ENCODE results near the gene GRB7.

The GRB7 gene

GRCh38 chr17:39765766-39766165, 28.0 kb downstream of the GRB7 start:
- no peak for DNase-seq (ENCODE audit: extremely low read depth in 1 of 2, low read depth in 1 of 2)

- no peak for DNase-seq (ENCODE audit: extremely low read depth in 1 of 2, low read depth in 1 of 2)
Measured at GRCh38 chr17:39767147-39767546, 29.4 kb downstream of the GRB7 start.

GRCh38 chr17:39769974-39770587, 32.3 kb downstream of the GRB7 start:
- DNase-seq (ENCODE audit: extremely low read depth in 1 of 2, low read depth in 1 of 2), result peak; percentile 39 to 66

GRCh38 chr17:39772415-39772814, 34.7 kb downstream of the GRB7 start:
- DNase-seq (ENCODE audit: extremely low read depth in 1 of 2, low read depth in 1 of 2), result no peak

- DNase-seq (ENCODE audit: extremely low read depth in 1 of 2, low read depth in 1 of 2), result no peak
Measured at GRCh38 chr17:39772987-39773934, 35.5 kb downstream of the GRB7 start.

GRCh38 chr17:39774047-39774446, 36.3 kb downstream of the GRB7 start:
- no peak for DNase-seq (ENCODE audit: extremely low read depth in 1 of 2, low read depth in 1 of 2)

GRCh38 chr17:39775031-39775430, 37.3 kb downstream of the GRB7 start:
- no peak for DNase-seq (ENCODE audit: extremely low read depth in 1 of 2, low read depth in 1 of 2)

- no peak for DNase-seq (ENCODE audit: extremely low read depth in 1 of 2, low read depth in 1 of 2)
Measured at GRCh38 chr17:39776252-39776651, 38.5 kb downstream of the GRB7 start.

- DNase-seq (ENCODE audit: extremely low read depth in 1 of 2, low read depth in 1 of 2), result no peak
Measured at GRCh38 chr17:39777534-39778365, 40.0 kb downstream of the GRB7 start.

- DNase-seq (ENCODE audit: extremely low read depth in 1 of 2, low read depth in 1 of 2), result no peak
Measured at GRCh38 chr17:39781031-39781860, 43.5 kb downstream of the GRB7 start.

- DNase-seq (ENCODE audit: extremely low read depth in 1 of 2, low read depth in 1 of 2), result no peak
Measured at GRCh38 chr17:39781861-39782213, 44.1 kb downstream of the GRB7 start.

- DNase-seq (ENCODE audit: extremely low read depth in 1 of 2, low read depth in 1 of 2), result no peak
Measured at GRCh38 chr17:39782481-39782880, 44.7 kb downstream of the GRB7 start.

- no peak for DNase-seq (ENCODE audit: extremely low read depth in 1 of 2, low read depth in 1 of 2)
Measured at GRCh38 chr17:39782980-39783379, 45.2 kb downstream of the GRB7 start.

GRCh38 chr17:39787041-39787440, 49.3 kb downstream of the GRB7 start:
- no peak for DNase-seq (ENCODE audit: extremely low read depth in 1 of 2, low read depth in 1 of 2)

- DNase-seq (ENCODE audit: extremely low read depth in 1 of 2, low read depth in 1 of 2), result no peak
Measured at GRCh38 chr17:39787743-39788484, 50.2 kb downstream of the GRB7 start.

GRCh38 chr17:39791111-39791992, 53.6 kb downstream of the GRB7 start:
- DNase-seq (ENCODE audit: extremely low read depth in 1 of 2, low read depth in 1 of 2), result peak in 1 of 2 donors; percentile 48

- DNase-seq (ENCODE audit: extremely low read depth in 1 of 2, low read depth in 1 of 2), result no peak
Measured at GRCh38 chr17:39792526-39793221, 54.9 kb downstream of the GRB7 start.

GRCh38 chr17:39793301-39793872, 55.6 kb downstream of the GRB7 start:
- no peak for DNase-seq (ENCODE audit: extremely low read depth in 1 of 2, low read depth in 1 of 2)
